Hematopoietic multipotent progenitor cell treated with erythropoietin and hydrocortisone succinate and interleukin-3 and kit ligand, for 17 days (in vitro differentiated cells): ENCODE results near the gene RABGAP1L.
"Not testable (repeated sequence)": the region's sequence is repeated elsewhere in the genome, so short reads cannot be mapped to it uniquely, and the experiment has no call there.

ENCODE experiments used
- DNase-seq: peaks from one replicate; pipeline ENCODE4 v3.0.0-alpha.2; 2015; ENCODE audit warnings: low spot score

RABGAP1L gene

DNA sequence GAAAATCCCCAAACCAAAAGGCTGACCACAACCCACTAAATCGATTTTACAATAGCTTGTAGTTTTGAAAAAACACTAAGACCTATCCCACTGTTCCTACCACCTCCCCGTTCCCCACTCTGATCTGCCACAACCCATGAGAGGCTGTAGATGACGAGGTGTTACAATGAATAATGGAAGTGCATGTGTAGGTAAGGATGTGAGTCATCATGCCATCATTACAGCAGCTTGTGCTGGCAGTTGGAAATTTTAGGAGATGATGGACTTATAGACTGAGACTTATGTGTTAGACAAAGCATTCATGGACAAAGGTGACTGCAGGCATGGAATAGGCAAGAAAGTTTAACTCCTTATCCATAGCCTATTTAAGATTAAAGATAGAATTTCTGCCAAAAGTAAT is 655.7 kb downstream of the RABGAP1L start:
- DNase-seq: no peak

DNA sequence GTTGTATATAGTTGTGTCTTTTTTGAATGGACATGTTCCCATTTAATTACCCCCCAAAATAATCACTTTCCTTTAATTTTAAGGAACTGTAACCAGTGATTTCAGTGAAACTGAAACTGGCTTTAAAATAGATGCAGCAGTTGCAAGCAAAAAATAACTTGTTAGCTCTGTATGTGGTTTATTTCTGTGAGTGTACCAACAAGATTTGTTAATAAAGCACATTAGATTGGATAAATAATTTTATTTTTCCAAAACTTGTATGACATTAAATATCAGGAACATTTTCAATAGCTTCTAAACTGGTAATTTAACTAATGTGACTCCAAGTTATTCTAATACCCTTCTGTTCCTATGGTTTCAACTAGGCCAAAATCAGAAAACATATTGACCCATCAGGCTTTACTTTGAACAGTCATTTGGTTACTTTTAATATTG is 656.2 kb downstream of the RABGAP1L start:
- no peak for DNase-seq

DNA sequence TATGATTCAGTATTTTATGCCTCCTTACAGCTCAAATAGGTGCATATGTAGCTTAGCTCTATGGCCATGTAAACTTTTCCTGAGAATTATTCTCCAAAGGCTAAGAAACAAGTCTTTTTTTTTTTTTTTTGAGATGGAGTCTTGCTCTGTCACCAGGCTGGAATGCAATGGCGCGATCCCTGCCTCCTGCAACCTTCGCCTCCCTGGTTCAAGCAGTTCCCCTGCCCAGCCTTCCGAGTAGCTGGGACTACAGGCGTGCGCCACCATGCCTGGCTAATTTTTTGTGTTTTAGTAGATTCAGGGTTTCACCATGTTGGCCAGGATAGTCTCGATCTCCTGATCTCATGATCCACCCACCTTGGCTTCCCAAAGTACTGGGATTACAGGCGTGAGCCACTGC is 657.3 kb downstream of the RABGAP1L start:
- DNase-seq: not testable (repeated sequence)

DNA sequence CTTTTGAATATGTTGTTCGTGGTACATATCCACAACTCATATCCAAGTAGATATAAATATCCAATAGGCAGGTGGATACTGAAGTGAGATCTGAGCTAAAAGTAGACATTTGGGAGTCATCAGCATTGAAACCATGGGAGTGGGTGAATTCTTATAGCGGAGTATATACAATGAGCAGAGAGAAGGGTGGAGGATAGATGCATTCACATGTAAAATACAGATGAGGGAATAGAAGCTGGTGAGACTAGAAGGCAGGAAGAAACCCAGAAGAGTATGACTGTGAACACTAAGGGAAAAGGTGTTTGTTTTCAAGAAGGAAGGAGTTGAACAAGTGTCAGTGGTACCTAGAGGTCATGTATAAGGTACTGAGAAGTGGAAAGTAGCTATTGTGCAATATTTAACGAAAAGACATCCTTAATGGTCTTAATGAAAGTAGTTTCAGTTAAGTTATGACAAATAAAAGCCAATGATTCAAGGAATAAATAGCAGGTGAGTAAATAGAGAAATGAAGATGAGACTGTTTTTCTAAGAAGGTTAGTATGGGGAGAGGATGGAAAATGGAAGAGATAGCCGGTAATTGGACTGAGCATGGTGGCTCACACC is 658.8 kb downstream of the RABGAP1L start:
- DNase-seq: no peak

DNA sequence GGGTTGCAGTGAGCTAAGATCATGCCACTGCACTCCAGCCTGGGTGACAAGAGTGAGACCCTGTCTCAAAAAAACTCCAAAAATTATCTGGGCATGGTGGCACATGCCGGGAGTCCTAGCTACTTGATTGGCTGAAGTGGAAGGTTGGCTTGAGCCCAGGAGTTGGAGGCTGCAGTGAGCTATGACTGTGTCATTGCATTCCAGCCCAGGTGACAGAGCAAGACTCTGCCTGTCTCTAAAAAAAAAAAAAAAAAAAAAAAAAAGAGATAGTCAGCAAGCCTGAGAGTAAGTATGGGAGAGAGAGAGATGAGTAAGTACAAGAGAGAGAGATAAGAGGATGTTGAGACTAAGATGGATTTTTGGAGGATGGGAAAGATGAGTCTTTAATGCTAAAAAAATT is 659.6 kb downstream of the RABGAP1L start:
- no peak for DNase-seq

DNA sequence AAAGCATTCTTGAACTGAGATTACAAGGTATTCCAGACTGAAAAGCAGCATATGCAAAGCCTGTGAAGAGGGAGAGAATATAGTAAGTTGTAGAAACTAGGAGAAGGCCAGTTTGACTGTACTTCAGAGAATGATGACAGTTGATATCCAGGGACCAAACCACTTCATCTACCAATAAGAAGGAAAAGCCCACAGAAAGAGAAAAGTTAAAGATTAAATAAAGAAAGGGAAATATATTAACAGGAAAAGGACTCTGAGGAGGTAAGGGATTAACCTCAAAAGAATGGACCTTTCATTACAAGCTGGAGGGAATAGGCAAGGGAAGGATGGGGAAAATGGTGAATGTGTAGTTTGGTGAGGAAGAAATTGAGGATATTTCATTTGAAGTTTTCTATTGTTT is 660.3 kb downstream of the RABGAP1L start:
- no peak for DNase-seq

DNA sequence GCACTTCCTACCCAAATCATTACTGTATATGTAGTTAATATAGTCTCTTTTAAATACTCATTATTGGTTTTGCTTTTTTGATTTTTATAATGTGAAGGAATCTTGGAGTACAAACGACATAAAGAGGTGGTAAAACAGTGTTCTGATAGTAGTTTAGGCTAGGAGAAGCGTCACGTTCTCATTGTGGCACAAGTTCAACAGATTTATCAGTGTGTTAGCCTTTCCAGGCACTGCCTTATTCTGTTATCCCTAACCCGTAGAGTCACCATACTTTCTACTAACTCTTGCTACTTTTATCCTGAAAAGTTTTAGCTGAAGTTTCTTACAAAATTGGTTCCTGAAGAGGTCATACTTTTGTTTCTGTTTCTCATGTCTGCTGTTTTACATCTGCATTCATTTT is 665.8 kb downstream of the RABGAP1L start:
- DNase-seq: no peak

DNA sequence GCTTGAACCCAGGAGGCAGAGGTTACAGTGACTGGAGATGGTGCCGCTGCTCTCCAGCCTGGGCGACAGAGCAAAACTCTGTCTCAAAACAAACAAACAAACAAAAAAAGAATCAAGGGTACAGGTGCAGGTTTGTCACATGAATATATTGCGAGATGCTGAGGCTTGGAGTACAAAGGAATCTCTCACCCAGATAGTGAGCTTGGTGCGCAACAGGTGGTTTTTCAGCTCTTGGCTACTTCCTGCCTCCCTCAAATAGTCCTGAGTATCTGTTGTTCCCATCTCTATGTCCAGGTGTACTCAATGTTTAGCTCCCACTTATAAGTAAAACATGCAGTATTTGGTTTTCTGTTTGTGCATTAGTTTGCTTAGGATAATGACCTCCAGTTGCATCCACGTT is 666.5 kb downstream of the RABGAP1L start:
- no peak for DNase-seq

DNA sequence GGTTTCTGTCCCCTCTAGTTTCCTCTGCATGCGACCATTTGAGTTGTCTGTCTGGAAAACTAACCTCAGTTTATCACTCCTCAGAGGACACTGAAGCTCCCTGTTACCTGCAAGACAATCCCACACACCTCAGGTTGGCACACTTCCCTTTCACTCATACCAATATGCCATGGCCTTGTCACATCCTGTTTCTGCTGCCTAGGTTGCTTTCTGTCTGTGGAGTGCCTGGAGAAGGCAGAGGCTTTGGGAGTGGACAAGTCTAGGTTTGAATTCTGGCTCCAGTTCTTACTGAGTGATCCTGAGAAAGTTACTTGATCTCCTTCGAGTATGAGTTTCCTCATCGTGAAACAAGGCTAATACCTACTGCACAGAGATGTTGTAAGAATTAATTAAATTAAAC is 668.9 kb downstream of the RABGAP1L start:
- no peak for DNase-seq

DNA sequence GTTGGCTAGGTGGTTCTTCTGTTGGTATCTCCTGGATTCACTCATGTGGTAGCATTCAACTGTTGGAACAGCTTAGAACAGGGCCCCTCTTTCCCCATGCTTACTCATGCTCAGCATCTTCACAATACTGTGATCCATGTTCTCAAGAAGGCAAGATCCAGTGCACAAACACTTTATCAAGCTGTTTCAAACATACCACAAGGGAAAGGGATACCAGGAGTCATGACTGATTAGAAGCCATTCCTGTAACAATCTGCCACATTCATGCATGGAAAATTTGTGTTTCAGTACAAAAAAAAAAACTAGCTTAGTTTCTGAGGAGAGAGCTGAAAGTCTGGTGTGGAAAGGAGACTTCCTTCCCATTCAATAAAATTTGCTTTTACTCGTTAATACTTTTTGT is 670.7 kb downstream of the RABGAP1L start:
- no peak for DNase-seq

DNA sequence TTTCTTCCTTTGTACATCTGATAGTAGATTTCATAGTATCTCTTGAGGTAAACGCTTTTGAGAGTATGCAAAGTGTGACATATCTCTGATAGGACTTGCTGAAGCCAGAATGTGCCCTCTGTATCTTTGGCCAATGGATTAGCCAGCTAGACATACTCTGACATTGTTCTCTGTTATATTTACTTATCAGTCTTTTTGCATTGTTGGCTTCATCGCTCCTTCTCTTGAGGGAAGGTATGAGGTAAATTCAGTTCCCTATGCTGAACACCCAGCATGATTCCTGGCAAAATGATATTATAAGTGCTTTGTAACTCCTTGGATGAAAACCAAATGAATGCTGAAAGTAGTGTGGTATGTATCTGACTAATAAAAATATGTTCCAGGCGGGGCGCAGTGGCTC is 677.2 kb downstream of the RABGAP1L start:
- no peak for DNase-seq

DNA sequence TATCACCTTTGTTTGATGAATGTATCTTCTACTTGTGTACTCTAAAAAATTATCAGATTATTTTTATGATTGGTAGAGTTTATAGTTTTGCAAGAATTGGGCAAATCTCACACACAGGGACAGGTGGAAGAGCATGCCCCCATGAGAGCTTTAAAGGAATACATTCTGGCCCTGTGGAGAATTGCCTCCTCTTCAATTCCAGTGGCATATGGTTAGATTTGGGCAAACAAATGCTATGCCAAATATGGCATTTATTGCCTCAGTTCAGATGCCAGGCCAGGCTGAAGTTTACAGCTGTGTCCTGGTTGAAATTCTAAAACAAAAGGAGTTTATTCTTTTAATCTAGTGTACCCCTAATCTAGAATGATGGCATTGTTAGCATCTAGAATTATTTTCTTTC is 678.1 kb downstream of the RABGAP1L start:
- no peak for DNase-seq

DNA sequence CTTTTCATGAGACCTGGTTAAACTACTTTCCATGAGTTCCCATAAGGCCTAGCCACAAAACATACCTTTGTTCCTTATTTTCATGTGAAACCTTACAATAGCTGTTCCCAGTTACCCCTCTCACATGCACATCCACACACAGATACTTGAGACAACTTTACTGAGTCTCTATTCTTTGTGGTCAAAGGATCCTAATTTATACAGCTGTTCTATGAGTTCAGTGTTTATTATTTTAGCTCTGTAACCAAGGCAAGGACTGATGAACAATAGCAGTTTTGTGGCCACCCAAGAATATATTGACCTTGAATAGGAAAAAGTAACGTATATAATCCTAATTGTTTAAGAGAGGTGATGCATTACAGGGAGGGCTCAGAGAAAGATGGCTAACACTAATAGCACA is 679.9 kb downstream of the RABGAP1L start:
- no peak for DNase-seq

DNA sequence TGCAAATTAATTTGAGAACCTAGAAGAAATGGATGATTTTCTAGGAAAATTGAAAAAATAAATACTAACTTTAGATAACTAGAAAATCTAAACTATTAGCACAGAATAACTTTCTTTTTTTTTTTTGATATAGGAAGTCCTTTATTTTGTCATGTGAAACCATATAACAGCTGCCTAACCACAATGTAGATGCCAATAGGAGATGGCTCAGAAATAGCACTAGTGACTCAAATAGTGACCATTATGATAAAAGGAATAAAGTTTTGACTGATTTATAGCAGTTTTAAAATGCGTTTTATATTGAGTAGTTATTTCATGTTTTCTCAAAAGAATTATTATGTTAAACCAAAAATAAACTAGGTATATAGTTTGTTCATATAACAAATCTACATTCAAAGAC is 682.4 kb downstream of the RABGAP1L start:
- DNase-seq: no peak

DNA sequence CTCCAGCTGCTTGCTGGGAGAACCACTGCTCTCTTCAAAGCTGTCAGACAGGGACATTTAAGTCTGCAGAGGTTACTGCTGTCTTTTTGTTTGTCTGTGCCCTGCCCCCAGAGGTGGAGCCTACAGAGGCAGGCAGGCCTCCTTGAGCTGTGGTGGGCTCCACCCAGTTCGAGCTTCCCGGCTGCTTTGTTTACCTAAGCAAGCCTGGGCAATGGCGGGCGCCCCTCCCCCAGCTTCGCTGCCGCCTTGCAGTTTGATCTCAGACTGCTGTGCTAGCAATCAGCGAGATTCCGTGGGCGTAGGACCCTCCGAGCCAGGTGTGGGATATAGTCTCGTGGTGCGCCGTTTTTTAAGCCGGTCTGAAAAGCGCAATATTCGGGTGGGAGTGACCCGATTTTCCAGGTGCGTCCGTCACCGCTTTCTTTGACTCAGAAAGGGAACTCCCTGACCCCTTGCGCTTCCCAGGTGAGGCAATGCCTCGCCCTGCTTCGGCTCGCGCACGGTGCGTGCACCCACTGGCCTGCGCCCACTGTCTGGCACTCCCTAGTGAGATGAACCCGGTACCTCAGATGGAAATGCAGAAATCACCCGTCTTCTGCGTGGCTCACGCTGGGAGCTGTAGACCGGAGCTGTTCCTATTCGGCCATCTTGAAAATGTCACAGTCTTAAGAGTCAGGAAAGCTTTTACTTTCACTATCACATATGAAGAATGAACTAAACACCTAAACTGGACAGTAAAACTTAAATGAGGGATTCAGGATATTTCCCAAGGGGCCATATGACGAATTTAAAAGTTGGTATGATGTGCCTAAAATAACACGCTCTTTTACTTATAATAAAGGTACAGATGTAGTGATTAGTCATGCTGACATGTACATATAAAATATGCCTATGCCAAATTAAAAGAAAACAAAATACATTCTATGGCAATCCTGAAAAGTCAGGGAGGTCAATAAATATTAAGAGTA is 689.6 kb downstream of the RABGAP1L start:
- not testable (repeated sequence) for DNase-seq

DNA sequence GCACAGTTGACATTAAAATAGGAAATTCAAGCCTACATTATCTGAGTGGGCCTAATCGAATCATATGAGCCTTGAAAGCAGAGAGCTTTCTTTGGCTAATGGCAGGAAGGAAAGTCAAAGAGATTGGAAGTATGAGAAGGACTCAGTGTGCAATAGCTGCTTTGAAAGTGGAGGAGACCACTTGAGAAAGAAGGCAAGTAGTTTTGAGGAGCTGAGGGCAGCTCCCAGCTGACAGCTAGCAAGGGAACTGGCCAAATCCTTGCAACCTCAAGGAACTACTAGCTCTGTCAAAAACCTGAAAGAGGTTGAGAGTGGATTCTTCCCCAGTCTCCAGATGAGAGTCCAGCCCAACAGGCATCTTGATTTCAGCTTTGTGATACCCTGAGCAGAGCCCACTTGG is 691.4 kb downstream of the RABGAP1L start:
- no peak for DNase-seq

DNA sequence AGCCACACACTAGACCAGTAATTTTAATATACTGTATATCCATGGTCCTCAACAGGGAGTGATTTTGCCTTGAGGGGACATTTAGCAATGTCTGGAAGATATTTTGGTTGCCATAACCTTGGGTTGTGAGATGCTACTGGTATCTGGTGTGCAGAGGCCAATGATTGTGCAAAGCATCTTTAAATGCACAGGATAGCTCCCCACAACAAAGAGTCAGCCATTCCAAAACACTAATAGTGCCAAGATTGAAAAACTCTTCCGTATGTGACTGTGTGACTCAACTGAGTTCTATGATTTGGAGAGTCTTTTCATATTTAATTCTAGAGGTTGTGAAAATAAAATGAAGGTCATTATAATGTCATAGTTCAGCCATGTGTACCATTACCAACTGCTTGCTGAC is 699.0 kb downstream of the RABGAP1L start:
- no peak for DNase-seq

DNA sequence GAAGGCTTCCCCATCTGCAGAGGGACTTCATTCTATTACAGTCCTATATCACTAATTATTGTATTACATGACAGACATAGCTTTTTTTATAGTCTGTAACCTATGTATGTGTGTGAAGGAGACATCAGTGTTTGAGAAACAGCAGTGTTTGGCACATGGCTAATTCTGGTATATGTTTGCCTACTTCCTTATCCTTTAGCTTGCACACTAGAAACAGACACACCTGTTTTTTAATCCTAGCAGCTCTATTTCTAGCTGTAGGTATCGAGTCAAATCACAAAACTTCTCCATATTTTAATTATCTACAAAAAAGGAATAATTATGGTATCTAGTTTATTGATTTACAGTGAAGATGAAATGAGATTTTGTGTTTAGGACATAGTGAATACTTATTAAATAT is 711.0 kb downstream of the RABGAP1L start:
- no peak for DNase-seq

DNA sequence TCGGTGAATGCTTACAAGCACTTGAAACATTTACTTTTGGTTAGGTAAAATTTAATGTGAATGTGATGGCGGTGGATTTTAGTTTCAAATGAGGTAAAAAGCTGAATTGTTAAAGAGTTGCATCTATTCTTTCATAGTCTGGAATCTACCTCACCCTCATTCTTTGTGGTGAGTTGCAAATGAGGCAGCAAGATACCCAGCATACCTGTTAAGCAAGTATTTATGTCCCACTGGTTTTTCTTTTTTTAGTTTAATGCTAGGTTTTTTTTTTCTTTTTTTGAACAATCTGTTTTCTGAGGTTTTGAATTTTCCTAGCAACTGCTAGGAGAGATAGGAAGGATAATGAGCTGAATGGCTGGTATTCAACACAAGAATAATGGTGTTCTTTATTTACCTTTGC is 712.6 kb downstream of the RABGAP1L start:
- no peak for DNase-seq

DNA sequence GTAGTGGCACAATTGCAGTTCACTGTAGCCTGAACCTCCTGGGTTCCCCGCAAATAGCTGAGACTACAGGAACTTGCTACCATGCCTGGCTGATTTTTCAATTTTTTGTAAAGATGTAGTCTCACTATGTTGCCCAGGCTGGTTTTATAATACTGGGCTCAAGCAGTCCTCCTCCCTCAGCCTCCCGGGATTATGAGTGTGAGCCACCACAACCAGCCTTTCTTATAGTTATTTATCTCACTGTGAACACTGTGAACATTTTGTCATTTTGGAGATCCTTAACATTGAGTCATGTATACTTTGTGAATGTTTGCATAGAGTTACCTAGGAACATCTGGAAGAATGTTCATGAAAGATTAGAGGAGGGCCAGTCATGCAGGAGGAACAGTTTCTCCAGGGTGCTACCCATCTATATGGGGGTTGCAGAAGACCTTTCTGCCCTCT is 713.3 kb downstream of the RABGAP1L start:
- no peak for DNase-seq

DNA sequence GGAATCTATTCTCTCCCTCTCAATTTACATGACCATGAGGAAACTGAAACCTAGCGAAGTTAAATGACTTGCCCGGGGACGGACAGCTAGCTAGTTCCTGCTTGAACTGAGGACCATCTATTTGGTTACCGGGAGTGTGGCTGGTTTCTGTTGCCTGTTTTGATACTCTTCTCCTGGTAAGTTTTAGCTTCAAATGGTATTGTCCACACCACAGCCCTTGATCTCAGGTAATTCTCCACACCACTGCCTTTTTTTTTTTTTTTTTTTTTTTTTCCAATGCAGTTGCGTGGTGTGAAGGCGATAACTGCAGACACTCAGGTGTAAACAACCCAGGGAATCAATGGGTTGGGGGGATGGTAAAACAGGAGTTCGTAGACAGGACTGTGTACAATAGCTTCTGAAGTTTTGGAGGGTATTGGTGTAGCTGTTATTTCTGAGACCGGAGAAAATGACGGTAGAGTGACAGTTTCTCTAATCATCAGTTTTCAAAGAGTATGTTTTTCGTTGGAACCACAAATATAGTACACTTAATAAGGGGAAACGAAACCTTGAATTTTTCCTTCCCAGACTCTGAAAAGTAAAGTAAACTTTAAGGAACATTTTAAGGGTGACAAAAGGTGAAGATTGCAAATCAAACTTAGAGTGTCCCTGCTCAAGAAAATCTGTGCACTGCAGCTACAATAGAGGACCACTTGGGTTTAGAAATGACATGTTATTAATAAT is 715.2 kb downstream of the RABGAP1L start:
- DNase-seq: no peak

DNA sequence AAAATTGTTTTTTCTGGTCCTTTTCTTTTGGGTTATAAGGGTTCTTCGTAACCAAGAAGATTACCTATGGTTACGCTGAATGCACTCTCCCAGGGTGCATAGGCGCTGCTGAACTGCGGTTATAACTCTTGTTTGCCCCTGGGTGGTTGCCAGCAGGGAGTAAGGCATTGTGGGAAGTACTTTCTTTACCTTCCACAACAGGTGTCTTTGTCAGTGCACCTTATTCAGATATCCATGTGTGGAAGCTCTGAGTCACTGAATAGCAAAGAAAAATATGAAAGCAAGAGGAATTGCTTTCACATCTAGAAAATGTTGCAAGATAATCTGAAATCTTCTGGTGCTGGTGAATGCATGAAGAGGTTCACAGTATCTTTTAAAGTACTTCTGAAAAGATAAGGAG is 716.0 kb downstream of the RABGAP1L start:
- DNase-seq: no peak

DNA sequence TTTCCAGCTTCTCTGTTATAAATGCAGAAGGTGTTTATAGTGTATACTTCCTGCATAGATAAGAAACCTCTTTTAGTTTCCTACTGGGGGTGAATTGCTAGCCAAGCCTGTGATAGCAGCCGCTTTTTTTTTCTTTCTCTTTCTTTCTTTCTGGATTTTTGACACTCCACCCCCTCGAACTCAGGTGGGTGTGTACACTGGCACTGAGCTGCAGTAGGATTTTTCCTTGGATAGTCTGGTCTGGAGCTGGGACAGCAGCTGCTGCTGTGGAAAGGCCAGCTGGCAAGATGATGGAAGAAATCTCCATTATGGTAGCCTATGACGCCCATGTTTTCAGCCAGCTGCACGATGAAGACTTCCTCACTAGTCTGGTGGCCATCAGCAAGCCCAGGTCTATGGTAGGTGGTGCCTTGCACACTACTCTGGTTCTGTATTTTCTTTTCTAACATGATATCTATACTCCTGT is 717.9 kb downstream of the RABGAP1L start:
- no peak for DNase-seq
